Measurements from ENCODE around the gene COPS7B. TPM values are rescaled to one million over a fixed set of nuclear protein-coding genes. Genes with fewer than 3 reads are reported as not detected.

The COPS7B gene
- total RNA-seq, 1 donor from 2014 or later, result 30.5 TPM

DNA sequence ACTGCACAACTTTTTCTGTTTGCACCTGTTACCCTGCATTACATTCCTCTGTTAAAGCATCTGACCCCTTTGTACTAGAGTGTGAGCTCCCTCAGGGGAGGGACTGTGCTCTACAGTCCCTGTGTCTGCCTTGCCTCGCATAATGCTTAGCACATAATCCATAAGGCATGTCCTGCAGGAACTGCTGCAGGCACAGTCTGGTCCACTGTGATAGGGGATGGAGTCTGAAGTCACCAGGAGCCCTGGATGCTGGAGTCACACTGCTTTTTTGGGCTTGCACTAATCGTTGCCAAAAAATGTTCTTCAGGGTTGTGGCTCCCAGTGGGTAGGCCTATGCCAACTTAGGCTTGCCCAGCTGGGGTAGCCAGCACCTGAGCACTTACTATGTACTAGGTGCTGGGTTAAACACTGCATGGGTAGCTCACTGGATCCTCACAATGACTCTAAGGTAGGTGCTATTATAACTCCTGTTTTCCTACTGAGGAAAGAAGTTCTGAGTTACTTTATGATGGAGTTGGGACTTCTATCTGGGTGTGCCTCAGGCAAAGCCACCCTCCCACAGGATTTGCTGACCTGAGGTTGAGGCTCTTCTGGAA is 33.3 kb downstream of the COPS7B start:
- H3K4me3 ChIP-seq (ENCODE audit: low read depth, low read length), result no peak overlapping the region
- TF ChIP-seq, protein P1, sequence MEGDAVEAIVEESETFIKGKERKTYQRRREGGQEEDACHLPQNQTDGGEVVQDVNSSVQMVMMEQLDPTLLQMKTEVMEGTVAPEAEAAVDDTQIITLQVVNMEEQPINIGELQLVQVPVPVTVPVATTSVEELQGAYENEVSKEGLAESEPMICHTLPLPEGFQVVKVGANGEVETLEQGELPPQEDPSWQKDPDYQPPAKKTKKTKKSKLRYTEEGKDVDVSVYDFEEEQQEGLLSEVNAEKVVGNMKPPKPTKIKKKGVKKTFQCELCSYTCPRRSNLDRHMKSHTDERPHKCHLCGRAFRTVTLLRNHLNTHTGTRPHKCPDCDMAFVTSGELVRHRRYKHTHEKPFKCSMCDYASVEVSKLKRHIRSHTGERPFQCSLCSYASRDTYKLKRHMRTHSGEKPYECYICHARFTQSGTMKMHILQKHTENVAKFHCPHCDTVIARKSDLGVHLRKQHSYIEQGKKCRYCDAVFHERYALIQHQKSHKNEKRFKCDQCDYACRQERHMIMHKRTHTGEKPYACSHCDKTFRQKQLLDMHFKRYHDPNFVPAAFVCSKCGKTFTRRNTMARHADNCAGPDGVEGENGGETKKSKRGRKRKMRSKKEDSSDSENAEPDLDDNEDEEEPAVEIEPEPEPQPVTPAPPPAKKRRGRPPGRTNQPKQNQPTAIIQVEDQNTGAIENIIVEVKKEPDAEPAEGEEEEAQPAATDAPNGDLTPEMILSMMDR (IDR thresholded peaks at IDR 0.05; ENCODE audit: insufficient read depth, low read length, poor library complexity, severe bottlenecking), result no peak

DNA sequence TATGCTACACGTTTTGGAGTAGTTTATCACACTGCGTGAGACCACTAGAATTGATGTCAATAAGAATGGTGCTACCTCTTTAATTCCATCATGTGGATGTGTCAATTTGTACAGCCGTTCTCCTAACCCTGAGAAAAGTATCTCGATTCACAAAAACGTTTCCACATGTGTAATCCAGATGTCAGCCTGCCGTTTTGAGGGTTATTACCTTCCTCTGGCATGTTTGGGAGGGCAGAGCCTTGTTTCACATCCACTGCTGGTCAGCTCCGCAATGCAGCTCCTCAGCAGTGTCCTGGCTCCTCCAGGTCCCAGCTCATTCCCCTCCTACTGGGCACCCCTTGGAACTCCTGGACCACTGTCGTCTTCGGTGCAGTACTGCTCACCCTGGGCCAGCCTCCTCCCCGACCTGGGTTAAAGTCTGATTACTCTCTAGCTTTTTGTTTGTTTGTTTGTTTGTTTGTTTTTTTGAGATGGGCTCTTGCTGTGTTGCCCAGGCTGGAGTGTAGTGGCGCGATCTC is 34.6 kb downstream of the COPS7B start:
- Histone ChIP-seq H3K36me3 (ENCODE audit: control insufficient read depth, insufficient read depth, low read length) (no peaks in the 10 kb centered on the region), H3K27me3 (ENCODE audit: control insufficient read depth, insufficient read depth, low read length) (no peaks in the 10 kb centered on the region), H3K4me3 (ENCODE audit: low read depth, low read length) (no peak overlapping the region)
- DNase-seq (ENCODE audit: low read depth), result no peak
- TF ChIP-seq, protein P1 (IDR thresholded peaks at IDR 0.05; ENCODE audit: insufficient read depth, low read length, poor library complexity, severe bottlenecking), result no peak

More for the DNA sequence above, 33.3 kb downstream of the COPS7B start:
- no peak for DNase-seq (ENCODE audit: low read depth)
- Histone ChIP-seq H3K27me3 (ENCODE audit: control insufficient read depth, insufficient read depth, low read length) (no peaks in the 10 kb centered on the region), H3K36me3 (ENCODE audit: control insufficient read depth, insufficient read depth, low read length) (no peaks in the 10 kb centered on the region)

DNA sequence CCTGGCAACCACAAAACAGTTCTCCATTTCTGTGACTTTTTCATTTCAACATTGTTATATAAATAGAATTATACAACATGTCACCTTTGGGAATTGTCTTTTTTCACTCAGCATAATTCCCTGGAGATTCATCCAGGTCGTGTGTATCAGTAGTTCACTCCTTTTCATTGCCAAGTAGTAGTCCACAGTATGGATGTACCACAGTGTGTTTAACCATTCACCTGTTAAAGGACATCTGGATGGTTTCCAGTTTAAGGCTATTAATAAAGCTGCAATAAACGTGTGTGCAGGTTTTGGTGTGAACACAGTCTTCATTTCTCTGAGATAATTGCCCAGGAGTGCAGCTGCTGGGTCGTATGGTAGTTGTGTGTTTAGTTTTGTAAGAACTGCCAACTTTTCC is 35.7 kb downstream of the COPS7B start:
- no peak for DNase-seq (ENCODE audit: low read depth)
- TF ChIP-seq, protein P1 (IDR thresholded peaks at IDR 0.05; ENCODE audit: insufficient read depth, low read length, poor library complexity, severe bottlenecking), result no peak
- no peaks in the 10 kb centered on the region for H3K27me3 ChIP-seq (ENCODE audit: control insufficient read depth, insufficient read depth, low read length)

DNA sequence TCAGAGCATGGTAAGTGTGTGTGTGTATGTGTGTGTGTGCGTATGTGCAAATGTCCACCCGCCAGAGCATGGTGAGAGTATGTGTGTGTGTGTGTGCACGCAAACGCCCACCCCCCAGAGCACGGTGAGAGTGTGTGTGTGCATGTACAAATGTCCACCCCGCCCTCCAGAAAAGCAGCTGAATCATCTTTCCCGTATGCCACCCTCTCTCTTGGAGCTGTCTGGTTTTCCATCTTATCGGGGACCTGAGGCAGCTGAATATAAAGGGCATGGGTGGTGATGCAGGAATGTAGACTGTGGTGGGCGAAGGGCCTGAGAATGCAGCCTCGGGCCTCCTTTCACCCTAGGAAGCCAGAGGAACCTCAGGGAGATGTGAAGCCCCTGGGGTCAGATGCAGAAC is 66.9 kb downstream of the COPS7B start:
- TF ChIP-seq, protein P1 (IDR thresholded peaks at IDR 0.05; ENCODE audit: insufficient read depth, low read length, poor library complexity, severe bottlenecking), result no peak
- no peak for DNase-seq (ENCODE audit: low read depth)
- Histone ChIP-seq H3K36me3 (ENCODE audit: control insufficient read depth, insufficient read depth, low read length) (no peaks in the 10 kb centered on the region), H3K27me3 (ENCODE audit: control insufficient read depth, insufficient read depth, low read length) (peaks cover 4% of the 10 kb centered on the region), H3K4me3 (ENCODE audit: low read depth, low read length) (no peak overlapping the region)

More for the DNA sequence above, 35.7 kb downstream of the COPS7B start:
- H3K4me3 ChIP-seq (ENCODE audit: low read depth, low read length), result no peak overlapping the region
- no peaks in the 10 kb centered on the region for H3K36me3 ChIP-seq (ENCODE audit: control insufficient read depth, insufficient read depth, low read length)

DNA sequence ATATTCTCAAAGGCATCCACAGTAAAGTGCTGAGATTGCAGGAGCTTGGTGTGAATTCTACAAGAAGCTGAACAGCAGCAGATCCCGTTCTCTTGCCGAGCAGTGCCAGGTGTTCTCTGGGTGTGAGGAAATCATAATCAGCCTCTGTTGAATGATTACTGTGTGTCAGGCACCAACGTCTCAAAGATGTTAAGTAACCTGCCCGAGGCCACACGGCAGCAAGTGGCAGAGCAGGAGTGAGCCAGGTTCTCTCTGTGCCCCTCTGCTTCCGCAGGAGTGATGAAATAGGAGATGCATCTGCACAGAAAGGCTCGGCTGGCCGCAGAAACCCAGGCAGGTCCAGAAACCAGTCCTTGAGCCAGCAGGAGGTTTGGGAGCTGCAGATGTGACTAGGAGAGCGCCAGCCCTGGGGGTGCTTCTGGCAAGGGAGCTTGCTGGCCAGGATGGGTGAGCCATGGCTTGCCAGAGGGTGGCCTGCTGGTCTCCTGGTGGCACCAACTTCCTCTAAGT is 68.4 kb downstream of the COPS7B start:
- no peak overlapping the region for H3K4me3 ChIP-seq (ENCODE audit: low read depth, low read length)
- H3K27me3 ChIP-seq (ENCODE audit: control insufficient read depth, insufficient read depth, low read length), result peaks cover 4% of the 10 kb centered on the region
- DNase-seq (ENCODE audit: low read depth), result no peak

More for the DNA sequence above, 68.4 kb downstream of the COPS7B start:
- H3K36me3 ChIP-seq (ENCODE audit: control insufficient read depth, insufficient read depth, low read length), result no peaks in the 10 kb centered on the region
- TF ChIP-seq, protein P1 (IDR thresholded peaks at IDR 0.05; ENCODE audit: insufficient read depth, low read length, poor library complexity, severe bottlenecking), result no peak

Measured in kidney epithelial cell (primary cell).